Measurements from ENCODE around the gene TOP1. TPM values are rescaled to one million over a fixed set of nuclear protein-coding genes. Genes with fewer than 3 reads are reported as not detected.

The TOP1 gene
- total and polyA plus RNA-seq, 9 of the 15 experiments (the other 6 are each of a cell fraction or from before 2014, with no cell fraction given): 26.4 to 127 (median 39.6) TPM

DNA sequence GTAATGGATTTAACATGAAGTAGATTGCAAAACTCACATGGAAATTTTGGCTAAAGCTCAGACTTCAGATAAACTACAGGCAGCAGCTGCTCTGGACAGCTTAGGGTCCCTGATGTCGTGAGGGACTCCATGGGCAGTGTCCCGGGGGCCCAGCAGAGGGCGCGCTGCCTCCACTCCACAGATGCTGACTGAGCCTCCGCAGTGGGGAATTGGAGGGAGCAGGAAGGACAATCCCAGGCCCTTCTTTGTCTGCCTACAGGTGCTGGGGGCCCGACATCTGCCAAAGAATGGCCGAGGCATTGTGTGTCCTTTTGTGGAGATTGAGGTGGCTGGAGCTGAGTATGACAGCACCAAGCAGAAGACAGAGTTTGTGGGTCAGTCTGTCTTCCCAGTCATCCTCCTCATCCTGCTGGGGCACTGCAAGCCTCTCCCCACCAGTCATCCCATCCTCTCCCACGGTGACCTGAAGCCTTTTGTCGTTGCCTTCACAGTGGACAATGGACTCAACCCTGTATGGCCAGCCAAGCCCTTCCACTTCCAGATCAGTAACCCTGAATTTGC is 144.6 kb downstream of the TOP1 start (continued):
- TF ChIP-seq, protein P1, sequence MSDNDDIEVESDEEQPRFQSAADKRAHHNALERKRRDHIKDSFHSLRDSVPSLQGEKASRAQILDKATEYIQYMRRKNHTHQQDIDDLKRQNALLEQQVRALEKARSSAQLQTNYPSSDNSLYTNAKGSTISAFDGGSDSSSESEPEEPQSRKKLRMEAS (CRISPR knock-in tag; IDR thresholded peaks at IDR 0.05): no peak
- TF ChIP-seq ZNF121 (CRISPR knock-in tag; conservative IDR thresholded peaks at IDR 0.05): no peak
- TF ChIP-seq XRCC5 (IDR thresholded peaks at IDR 0.05; ENCODE audit: low read depth, low read length): 0 out of 2 replicates have a peak, but pooled peaks have one; percentile 36
- no peak for TF ChIP-seq ZNF586 (CRISPR knock-in tag; conservative IDR thresholded peaks at IDR 0.05)
- TF ChIP-seq, protein P2, sequence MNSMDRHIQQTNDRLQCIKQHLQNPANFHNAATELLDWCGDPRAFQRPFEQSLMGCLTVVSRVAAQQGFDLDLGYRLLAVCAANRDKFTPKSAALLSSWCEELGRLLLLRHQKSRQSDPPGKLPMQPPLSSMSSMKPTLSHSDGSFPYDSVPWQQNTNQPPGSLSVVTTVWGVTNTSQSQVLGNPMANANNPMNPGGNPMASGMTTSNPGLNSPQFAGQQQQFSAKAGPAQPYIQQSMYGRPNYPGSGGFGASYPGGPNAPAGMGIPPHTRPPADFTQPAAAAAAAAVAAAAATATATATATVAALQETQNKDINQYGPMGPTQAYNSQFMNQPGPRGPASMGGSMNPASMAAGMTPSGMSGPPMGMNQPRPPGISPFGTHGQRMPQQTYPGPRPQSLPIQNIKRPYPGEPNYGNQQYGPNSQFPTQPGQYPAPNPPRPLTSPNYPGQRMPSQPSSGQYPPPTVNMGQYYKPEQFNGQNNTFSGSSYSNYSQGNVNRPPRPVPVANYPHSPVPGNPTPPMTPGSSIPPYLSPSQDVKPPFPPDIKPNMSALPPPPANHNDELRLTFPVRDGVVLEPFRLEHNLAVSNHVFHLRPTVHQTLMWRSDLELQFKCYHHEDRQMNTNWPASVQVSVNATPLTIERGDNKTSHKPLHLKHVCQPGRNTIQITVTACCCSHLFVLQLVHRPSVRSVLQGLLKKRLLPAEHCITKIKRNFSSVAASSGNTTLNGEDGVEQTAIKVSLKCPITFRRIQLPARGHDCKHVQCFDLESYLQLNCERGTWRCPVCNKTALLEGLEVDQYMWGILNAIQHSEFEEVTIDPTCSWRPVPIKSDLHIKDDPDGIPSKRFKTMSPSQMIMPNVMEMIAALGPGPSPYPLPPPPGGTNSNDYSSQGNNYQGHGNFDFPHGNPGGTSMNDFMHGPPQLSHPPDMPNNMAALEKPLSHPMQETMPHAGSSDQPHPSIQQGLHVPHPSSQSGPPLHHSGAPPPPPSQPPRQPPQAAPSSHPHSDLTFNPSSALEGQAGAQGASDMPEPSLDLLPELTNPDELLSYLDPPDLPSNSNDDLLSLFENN (IDR thresholded peaks at IDR 0.05; ENCODE audit: low read depth in 2 of 2, low read length in 2 of 2): no peak
- TF ChIP-seq SMAD3 (CRISPR knock-in tag; conservative IDR thresholded peaks at IDR 0.05): 0 out of 2 replicates have a peak, but pooled peaks have one; percentile 28
- TF ChIP-seq ZKSCAN3 (CRISPR knock-in tag; IDR thresholded peaks at IDR 0.05): no peak
- TF ChIP-seq, protein P3, sequence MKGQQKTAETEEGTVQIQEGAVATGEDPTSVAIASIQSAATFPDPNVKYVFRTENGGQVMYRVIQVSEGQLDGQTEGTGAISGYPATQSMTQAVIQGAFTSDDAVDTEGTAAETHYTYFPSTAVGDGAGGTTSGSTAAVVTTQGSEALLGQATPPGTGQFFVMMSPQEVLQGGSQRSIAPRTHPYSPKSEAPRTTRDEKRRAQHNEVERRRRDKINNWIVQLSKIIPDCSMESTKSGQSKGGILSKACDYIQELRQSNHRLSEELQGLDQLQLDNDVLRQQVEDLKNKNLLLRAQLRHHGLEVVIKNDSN (CRISPR knock-in tag; IDR thresholded peaks at IDR 0.05): no peak
- TF ChIP-seq STAG1 (CRISPR knock-in tag; IDR thresholded peaks at IDR 0.05; ENCODE audit: borderline replicate concordance): peak; percentile 85; the same call in 1 of the 2 replicates
- TF ChIP-seq RB1 (IDR thresholded peaks at IDR 0.05; ENCODE audit: low read depth): peak; percentile 73; the same call in 1 of the 2 replicates
- no peak for TF ChIP-seq TCFL5 (CRISPR knock-in tag; conservative IDR thresholded peaks at IDR 0.05)
- no peak for TF ChIP-seq NR2C2 (CRISPR knock-in tag; IDR thresholded peaks at IDR 0.05)
- no peak for TF ChIP-seq NR2C2 (tag; IDR thresholded peaks at IDR 0.05)
- no peak for TF ChIP-seq HMGN3 (IDR thresholded peaks at IDR 0.05; ENCODE audit: borderline replicate concordance, extremely low read depth, insufficient read length, low read depth, low read length)
- 0 out of 4 replicates have a peak, but pooled peaks of 1 of the 2 experiments have one; percentile 30 for TF ChIP-seq MAZ (CRISPR knock-in tag; conservative IDR thresholded peaks at IDR 0.05 in 1 of 2, IDR thresholded peaks at IDR 0.05 in 1 of 2)
- no peak for TF ChIP-seq NFIX (CRISPR knock-in tag; IDR thresholded peaks at IDR 0.05; ENCODE audit: low read depth)
- no peak for TF ChIP-seq ZNF175 (CRISPR knock-in tag; IDR thresholded peaks at IDR 0.05; ENCODE audit: low read depth)
- no peak for TF ChIP-seq NCOA6 (IDR thresholded peaks at IDR 0.05)
- no peak for TF ChIP-seq CBX8 (IDR thresholded peaks at IDR 0.05; ENCODE audit: borderline replicate concordance, extremely low read depth, low read depth, low read length, poor library complexity, severe bottlenecking)
- no peak for TF ChIP-seq ZNF584 (CRISPR knock-in tag; IDR thresholded peaks at IDR 0.05; ENCODE audit: low read depth)
- peak; percentile 87 to 91 for TF ChIP-seq RAD21 (CRISPR knock-in tag; conservative IDR thresholded peaks at IDR 0.05 in 1 of 2, IDR thresholded peaks at IDR 0.05 in 1 of 2)
- TF ChIP-seq, protein P4, sequence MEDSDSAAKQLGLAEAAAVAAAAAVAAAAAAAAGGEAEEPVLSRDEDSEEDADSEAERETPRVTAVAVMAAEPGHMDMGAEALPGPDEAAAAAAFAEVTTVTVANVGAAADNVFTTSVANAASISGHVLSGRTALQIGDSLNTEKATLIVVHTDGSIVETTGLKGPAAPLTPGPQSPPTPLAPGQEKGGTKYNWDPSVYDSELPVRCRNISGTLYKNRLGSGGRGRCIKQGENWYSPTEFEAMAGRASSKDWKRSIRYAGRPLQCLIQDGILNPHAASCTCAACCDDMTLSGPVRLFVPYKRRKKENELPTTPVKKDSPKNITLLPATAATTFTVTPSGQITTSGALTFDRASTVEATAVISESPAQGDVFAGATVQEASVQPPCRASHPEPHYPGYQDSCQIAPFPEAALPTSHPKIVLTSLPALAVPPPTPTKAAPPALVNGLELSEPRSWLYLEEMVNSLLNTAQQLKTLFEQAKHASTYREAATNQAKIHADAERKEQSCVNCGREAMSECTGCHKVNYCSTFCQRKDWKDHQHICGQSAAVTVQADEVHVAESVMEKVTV (CRISPR knock-in tag; IDR thresholded peaks at IDR 0.05): peak; percentile 88
